ENCODE results near the gene LCNL1. TPM values are rescaled to one million over a fixed set of nuclear protein-coding genes. Genes with fewer than 3 reads are reported as not detected.

Gene LCNL1
- total RNA-seq, 2 donors from 2014 or later = 1.4 to 2.2 TPM

DNA sequence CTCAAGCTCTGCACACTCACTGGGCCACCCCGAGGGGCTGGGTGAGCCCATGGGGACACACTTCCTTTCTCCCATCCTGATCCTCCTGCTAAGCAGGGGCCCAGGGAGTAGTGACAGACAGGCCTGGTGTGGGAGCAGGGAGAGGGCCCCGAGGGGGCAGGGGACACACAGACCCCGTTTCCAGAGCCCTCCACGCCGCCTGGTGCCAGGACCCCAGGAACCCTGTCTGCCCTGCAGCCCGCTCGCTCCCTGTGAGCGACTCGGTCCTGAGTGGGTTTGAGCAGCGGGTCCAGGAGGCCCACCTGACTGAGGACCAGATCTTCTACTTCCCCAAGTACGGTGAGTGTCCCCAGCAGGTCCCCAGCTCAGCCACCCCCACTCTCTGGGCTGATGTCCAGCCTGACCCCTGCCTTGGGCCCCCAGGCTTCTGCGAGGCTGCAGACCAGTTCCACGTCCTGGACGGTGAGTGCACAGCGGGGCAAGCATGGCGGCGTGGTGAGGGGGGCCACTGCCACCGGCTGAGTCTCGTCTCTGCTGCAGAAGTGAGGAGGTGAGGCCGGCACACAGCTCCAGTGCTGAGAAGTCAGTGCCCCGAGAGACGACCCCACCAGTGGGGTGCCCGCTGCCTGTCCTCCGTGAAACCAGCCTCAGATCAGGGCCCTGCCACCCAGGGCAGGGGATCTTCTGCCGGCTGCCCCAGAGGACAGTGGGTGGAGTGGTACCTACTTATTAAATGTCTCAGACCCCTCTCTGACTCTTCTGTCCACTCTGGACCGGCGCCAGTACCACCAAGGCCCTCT, 36.4 kb upstream of the LCNL1 start:
- Mint-ChIP-seq H3K9me3 (no peaks in the 10 kb centered on the region), H3K4me3 (no peak overlapping the region), H3K4me1 (peaks cover 8% of the 10 kb centered on the region), H3K36me3 (ENCODE audit: low read depth) (peaks cover 10% of the 10 kb centered on the region), H3K27me3 (ENCODE audit: insufficient read depth) (no peaks in the 10 kb centered on the region), H3K27ac (no peak overlapping the region)
- no peak for DNase-seq
- Histone ChIP-seq H3K9ac (ENCODE audit: extremely low read depth, low read length, poor library complexity, severe bottlenecking) (no peak overlapping the region), H3K36me3 (ENCODE audit: control insufficient read depth, insufficient read depth, low read length) (peaks cover 16% of the 10 kb centered on the region), H3K27me3 (ENCODE audit: control insufficient read depth, insufficient read depth, low read length, poor library complexity, severe bottlenecking) (no peaks in the 10 kb centered on the region), H3K27ac (ENCODE audit: low read depth, low read length) (no peak overlapping the region), H3K9me3 (ENCODE audit: control insufficient read depth, low read length) (no peaks in the 10 kb centered on the region), H3K4me1 (ENCODE audit: control insufficient read depth, insufficient read depth, low read length) (peaks cover 3% of the 10 kb centered on the region), H3K4me3 (ENCODE audit: low read length) (no peak overlapping the region)
- 89 to 92% methylated on average over 8 to 27 of the region's 27 CpGs for WGBS, 2 experiments (ENCODE audit: insufficient coverage in 1 of 2, insufficient read length in 1 of 2)
- no peak for TF ChIP-seq CTCF (conservative IDR thresholded peaks at IDR 0.05)

DNA sequence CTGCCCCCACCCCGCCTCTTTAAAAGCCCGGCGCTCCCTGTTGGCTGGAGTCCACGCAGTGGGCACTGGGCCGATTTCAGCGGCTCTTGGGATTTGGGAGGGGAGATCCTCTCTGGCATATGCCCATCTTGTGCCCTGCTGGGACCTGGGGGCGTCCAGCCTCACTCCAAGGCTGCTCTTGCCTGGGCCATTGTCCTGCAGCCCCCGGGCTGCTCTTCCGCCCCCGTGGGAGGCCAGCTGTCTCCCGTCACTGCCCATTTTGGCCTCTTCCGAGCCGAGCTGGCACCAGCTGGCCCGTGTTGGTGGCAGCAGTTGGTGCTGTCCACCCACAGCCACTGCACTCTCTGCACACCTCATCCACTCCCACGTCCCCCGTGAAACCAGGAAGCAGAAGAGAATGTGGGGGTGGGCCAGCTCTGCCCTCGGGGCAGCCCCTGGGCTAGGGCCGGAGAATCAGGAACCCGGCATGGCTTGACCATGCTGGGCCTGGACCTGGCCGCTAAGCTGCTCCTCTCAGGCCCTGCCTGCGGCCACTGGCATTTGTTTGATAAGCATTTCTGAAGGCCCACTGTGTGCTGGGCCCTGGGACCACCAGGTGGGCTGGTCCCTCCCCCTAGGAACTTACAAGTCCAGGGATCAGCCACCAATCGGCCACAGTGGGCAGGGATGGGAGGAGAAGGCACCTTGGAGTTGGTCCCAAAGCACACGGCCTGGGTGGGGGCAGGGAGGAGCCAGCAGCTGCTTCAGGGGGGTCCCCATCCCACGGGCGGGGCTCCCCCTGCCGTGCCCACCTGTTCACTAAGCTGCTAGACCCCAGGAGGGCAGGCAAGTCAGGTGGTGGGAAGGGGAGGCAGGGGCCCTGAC, 35.5 kb upstream of the LCNL1 start:
- peaks cover 8% of the 10 kb centered on the region for H3K4me1 Mint-ChIP-seq
- no peaks in the 10 kb centered on the region for H3K9me3 Mint-ChIP-seq
- H3K9ac ChIP-seq (ENCODE audit: extremely low read depth, low read length, poor library complexity, severe bottlenecking) = no peak overlapping the region
- H3K36me3 ChIP-seq (ENCODE audit: control insufficient read depth, insufficient read depth, low read length) = peaks cover 8% of the 10 kb centered on the region
- WGBS, 2 experiments (ENCODE audit: insufficient coverage in 1 of 2, insufficient read length in 1 of 2) = 73 to 84% methylated on average over 14 to 26 of the region's 26 CpGs
- no peaks in the 10 kb centered on the region for H3K27me3 Mint-ChIP-seq (ENCODE audit: insufficient read depth)
- no peaks in the 10 kb centered on the region for H3K27me3 ChIP-seq (ENCODE audit: control insufficient read depth, insufficient read depth, low read length, poor library complexity, severe bottlenecking)
- DNase-seq = no peak
- H3K9me3 ChIP-seq (ENCODE audit: control insufficient read depth, low read length) = no peaks in the 10 kb centered on the region
- no peak overlapping the region for H3K27ac ChIP-seq (ENCODE audit: low read depth, low read length)
- no peak overlapping the region for H3K27ac Mint-ChIP-seq
- peaks cover 5% of the 10 kb centered on the region for H3K36me3 Mint-ChIP-seq (ENCODE audit: low read depth)
- no peak overlapping the region for H3K4me3 Mint-ChIP-seq
- no peak overlapping the region for H3K4me3 ChIP-seq (ENCODE audit: low read length)
- no peak for TF ChIP-seq CTCF (conservative IDR thresholded peaks at IDR 0.05)
- H3K4me1 ChIP-seq (ENCODE audit: control insufficient read depth, insufficient read depth, low read length) = peaks cover 3% of the 10 kb centered on the region

DNA sequence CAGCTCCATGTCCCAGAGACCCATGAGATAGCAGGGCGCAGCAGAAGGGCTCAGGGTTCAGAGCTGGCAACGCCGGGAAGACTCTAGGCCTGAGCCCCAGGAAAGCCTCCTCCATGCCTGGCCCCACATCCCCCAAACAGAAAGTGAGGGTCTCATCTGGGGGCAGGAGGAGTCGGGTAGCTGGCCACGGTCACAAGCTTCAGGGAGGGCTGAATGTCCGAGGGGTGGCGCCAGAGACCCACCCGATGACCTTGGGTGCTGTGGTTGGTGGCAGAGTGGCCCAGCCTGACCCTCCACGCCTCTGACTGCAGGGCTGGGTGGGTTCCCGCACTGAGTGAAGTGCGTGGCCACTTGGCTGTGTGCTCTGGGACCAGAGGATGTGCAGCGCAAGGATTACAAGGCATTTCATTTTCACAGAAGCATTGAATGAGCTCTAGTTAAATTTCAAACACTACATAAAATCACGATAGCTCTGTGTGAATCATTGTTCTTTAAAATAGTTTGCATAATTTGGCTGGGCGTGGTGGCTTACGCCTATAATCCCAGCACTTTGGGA, 34.8 kb upstream of the LCNL1 start:
- TF ChIP-seq CTCF (conservative IDR thresholded peaks at IDR 0.05) = peak; percentile 79
- Histone ChIP-seq H3K27me3 (ENCODE audit: control insufficient read depth, insufficient read depth, low read length, poor library complexity, severe bottlenecking) (no peaks in the 10 kb centered on the region), H3K27ac (ENCODE audit: low read depth, low read length) (no peak overlapping the region), H3K36me3 (ENCODE audit: control insufficient read depth, insufficient read depth, low read length) (peaks cover under 1% of the 10 kb centered on the region), H3K9me3 (ENCODE audit: control insufficient read depth, low read length) (no peaks in the 10 kb centered on the region), H3K4me3 (ENCODE audit: low read length) (no peak overlapping the region), H3K9ac (ENCODE audit: extremely low read depth, low read length, poor library complexity, severe bottlenecking) (no peak overlapping the region), H3K4me1 (ENCODE audit: control insufficient read depth, insufficient read depth, low read length) (peaks cover 3% of the 10 kb centered on the region)
- peak overlapping the region; percentile 73 for H3K4me3 Mint-ChIP-seq
- 65 to 70% methylated on average over 10 to 15 of the region's 15 CpGs for WGBS, 2 experiments (ENCODE audit: insufficient coverage in 1 of 2, insufficient read length in 1 of 2)
- no peak overlapping the region for H3K27ac Mint-ChIP-seq
- H3K27me3 Mint-ChIP-seq (ENCODE audit: insufficient read depth) = no peaks in the 10 kb centered on the region
- no peaks in the 10 kb centered on the region for H3K9me3 Mint-ChIP-seq
- H3K36me3 Mint-ChIP-seq (ENCODE audit: low read depth) = no peaks in the 10 kb centered on the region
- peak; percentile 89 for DNase-seq
- peaks cover 8% of the 10 kb centered on the region for H3K4me1 Mint-ChIP-seq
